Body of pancreas (tissue), 4 donors: ENCODE results near the gene PCDHGA7.

ENCODE experiments used
- POLR2A ChIP-seq, 3 donors: fragments of 450-650 bp; IDR thresholded peaks; one replicate each; pipeline ENCODE4 v1.6.1; 2016; ENCODE audit warnings: antibody characterized with exemption in 3 of 3, mild to moderate bottlenecking in 2 of 3
- TF ChIP-seq, protein P1 (sequence below), 7 experiments: fragments of 450-650 bp in 4 of 7; fragments of 200-600 bp in 3 of 7; sonication (generic) in 3 of 7; IDR thresholded peaks; one replicate each; pipeline ENCODE4 v1.5.1; 2016 to 2019; ENCODE audit warnings: antibody characterized with exemption in 7 of 7

DNA sequence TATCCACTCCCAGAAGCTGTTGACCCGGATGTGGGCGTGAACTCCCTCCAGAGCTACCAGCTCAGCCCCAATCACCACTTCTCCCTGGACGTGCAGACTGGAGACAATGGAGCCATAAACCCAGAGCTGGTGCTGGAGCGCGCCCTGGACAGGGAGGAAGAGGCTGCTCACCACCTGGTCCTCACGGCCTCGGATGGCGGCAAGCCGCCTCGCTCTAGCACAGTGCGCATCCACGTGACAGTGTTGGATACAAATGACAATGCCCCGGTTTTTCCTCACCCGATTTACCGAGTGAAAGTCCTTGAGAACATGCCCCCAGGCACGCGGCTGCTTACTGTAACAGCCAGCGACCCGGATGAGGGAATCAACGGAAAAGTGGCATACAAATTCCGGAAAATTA lies 10.7 kb downstream of the PCDHGA7 start:
- no peak for TF ChIP-seq POLR2A (IDR thresholded peaks at IDR 0.05)
- TF ChIP-seq, protein P1, sequence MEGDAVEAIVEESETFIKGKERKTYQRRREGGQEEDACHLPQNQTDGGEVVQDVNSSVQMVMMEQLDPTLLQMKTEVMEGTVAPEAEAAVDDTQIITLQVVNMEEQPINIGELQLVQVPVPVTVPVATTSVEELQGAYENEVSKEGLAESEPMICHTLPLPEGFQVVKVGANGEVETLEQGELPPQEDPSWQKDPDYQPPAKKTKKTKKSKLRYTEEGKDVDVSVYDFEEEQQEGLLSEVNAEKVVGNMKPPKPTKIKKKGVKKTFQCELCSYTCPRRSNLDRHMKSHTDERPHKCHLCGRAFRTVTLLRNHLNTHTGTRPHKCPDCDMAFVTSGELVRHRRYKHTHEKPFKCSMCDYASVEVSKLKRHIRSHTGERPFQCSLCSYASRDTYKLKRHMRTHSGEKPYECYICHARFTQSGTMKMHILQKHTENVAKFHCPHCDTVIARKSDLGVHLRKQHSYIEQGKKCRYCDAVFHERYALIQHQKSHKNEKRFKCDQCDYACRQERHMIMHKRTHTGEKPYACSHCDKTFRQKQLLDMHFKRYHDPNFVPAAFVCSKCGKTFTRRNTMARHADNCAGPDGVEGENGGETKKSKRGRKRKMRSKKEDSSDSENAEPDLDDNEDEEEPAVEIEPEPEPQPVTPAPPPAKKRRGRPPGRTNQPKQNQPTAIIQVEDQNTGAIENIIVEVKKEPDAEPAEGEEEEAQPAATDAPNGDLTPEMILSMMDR (IDR thresholded peaks at IDR 0.05) = no peak
